Thyroid gland (tissue), 4 donors: ENCODE data around the gene EXD3. TPM values are rescaled to one million over a fixed set of nuclear protein-coding genes. Genes with fewer than 3 reads are reported as not detected.

Source experiments
- DNase-seq, 2 donors: peaks; one replicate each; pipeline ENCODE4 v3.0.0-alpha.2; 2019
- H3K27ac ChIP-seq, 3 donors: fragments of 200-600 bp; sonication (generic); 1 replicate in 2 of 3; 2 replicates in 1 of 3; pipeline ENCODE4 v1.5.1; 2016 to 2019; ENCODE audit warnings: mild to moderate bottlenecking in 1 of 3, moderate library complexity in 1 of 3
- H3K27me3 ChIP-seq: fragments of 200-600 bp; sonication (generic); one replicate; pipeline ENCODE4 v1.5.1; 2019
- H3K36me3 ChIP-seq, 2 donors: fragments of 200-600 bp; sonication (generic); one replicate each; pipeline ENCODE4 v1.5.1; 2016 to 2019
- H3K4me1 ChIP-seq, 2 donors: fragments of 200-600 bp; sonication (generic); one replicate each; pipeline ENCODE4 v1.5.1; 2017 to 2019
- H3K4me3 ChIP-seq, 3 donors: fragments of 200-600 bp; sonication (generic); replicated peaks in 1 of 3; 1 replicate in 2 of 3; 2 replicates in 1 of 3; pipeline ENCODE4 v1.5.1; 2016; ENCODE audit warnings: mild to moderate bottlenecking in 1 of 3
- H3K9me3 ChIP-seq: fragments of 200-600 bp; sonication (generic); one replicate; pipeline ENCODE4 v1.5.1; 2017
- POLR2A ChIP-seq, 2 donors: fragments of 450-650 bp; IDR thresholded peaks; one replicate each; pipeline ENCODE4 v1.6.1; 2017; ENCODE audit warnings: antibody characterized with exemption in 2 of 2, mild to moderate bottlenecking in 2 of 2, moderate library complexity in 1 of 2
- WGBS, 2 donors: methylation state at CpG; one replicate each; pipeline ENCODE4 v1.1.5; 2017; 5-methylcytosine and 5-hydroxymethylcytosine counted together
- intact Hi-C: fragments of 100-400 bp; cut with DNase I; formaldehyde crosslinking; loops from one replicate; pipeline ENCODE4 v1.15.1; 2023
- total RNA-seq, 4 donors: library from RNA; depleted of rRNA; stranded (reverse); fragments of >200 nt; gene quantifications; one replicate each; pipeline ENCODE4 v1.2.3, GENCODE V29; 2016
- TF ChIP-seq, protein P1 (sequence below), 6 experiments: fragments of 200-600 bp in 3 of 6; fragments of 450-650 bp in 3 of 6; sonication (generic) in 3 of 6; IDR thresholded peaks; one replicate each; pipeline ENCODE4 v1.5.1; 2016 to 2019; ENCODE audit warnings: antibody characterized with exemption in 6 of 6, mild to moderate bottlenecking in 2 of 6, inconsistent platforms in 1 of 6, moderate library complexity in 1 of 6

Gene EXD3
- total RNA-seq, 4 donors from 2014 or later = 13.0 to 32.0 (median 26.6) TPM

DNA sequence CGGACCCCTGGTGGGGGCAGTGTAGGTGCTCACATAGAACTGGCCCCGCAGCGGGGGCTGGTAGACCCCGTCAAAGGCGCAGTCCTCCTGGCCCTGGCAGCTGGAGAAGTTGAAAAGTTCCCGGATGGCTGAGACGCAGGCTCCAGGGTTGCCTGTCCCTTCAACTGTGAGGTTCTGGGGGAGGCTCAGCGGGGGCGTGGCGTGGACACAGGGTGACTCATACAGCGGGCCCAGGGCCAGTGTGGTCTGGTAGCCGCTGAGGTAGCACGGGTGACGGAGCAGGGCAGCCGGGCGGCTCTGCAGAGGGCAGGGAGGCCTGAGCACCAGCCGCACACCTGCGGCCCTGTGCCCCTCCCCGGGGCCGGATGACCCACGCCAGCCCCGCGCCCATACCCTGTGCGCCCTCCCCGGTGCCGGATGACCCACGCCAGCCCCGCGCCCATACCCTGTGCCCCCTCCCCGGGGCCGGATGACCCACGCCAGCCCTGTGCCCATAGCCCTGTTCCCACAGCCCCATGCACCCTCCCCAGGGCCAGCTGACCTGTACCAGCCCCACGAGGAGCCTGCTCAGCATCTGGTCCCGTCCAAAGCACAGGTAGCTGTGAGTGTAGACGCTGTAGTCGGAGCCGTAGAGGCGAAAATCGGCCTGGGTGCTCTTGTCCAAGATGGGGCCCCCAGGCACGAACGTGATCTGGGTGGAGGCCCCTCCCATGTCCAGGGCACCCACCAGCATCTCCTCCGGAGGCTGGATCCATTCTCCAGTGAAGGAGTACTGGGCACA is 13.2 kb upstream of the EXD3 start:
- DNase-seq = peak; percentile 74 to 85
- no peaks in the 10 kb centered on the region for H3K36me3 ChIP-seq
- peak overlapping the region in 1 of 3 donors; percentile 56 for H3K27ac ChIP-seq
- no peaks in the 10 kb centered on the region for H3K9me3 ChIP-seq
- no peaks in the 10 kb centered on the region for H3K27me3 ChIP-seq
- WGBS, 2 donors = 65 to 74% methylated on average over 12 to 31 of the region's 42 CpGs
- peaks cover 0 to 27% of the 10 kb centered on the region in 2 donors for H3K4me1 ChIP-seq
- no peak overlapping the region for H3K4me3 ChIP-seq
- intact Hi-C loops = no loop called here
- TF ChIP-seq POLR2A (IDR thresholded peaks at IDR 0.05) = no peak
- TF ChIP-seq, protein P1, sequence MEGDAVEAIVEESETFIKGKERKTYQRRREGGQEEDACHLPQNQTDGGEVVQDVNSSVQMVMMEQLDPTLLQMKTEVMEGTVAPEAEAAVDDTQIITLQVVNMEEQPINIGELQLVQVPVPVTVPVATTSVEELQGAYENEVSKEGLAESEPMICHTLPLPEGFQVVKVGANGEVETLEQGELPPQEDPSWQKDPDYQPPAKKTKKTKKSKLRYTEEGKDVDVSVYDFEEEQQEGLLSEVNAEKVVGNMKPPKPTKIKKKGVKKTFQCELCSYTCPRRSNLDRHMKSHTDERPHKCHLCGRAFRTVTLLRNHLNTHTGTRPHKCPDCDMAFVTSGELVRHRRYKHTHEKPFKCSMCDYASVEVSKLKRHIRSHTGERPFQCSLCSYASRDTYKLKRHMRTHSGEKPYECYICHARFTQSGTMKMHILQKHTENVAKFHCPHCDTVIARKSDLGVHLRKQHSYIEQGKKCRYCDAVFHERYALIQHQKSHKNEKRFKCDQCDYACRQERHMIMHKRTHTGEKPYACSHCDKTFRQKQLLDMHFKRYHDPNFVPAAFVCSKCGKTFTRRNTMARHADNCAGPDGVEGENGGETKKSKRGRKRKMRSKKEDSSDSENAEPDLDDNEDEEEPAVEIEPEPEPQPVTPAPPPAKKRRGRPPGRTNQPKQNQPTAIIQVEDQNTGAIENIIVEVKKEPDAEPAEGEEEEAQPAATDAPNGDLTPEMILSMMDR (IDR thresholded peaks at IDR 0.05) = no peak

DNA sequence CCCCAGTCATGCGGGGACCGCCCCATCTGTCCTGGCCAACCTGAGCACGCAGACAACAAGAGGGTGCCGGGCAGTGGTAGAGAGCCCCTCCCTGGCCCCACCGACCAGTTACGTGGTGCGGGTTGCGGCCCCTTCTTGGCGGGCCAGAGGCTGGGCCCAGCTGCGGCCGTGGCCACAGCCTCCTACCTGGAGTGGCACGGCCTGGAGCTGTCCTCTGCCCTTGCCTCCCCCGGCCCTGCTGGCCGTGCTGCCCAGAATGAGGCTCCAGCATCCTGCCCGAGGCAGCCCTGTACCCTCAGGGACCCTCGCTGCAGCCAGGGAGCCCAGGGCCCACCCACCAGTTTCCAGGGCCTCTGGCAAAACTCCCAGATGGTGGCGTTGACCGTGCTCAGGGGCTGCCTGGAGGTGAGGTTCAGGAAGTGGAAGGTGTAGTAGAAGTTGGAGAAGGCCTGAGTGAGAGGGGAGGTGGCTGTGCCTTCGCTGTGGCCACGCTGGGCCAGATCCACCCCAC is 12.5 kb upstream of the EXD3 start:
- Histone ChIP-seq H3K27me3 (no peaks in the 10 kb centered on the region), H3K36me3 (no peaks in the 10 kb centered on the region), H3K27ac (peak overlapping the region in 1 of 3 donors; percentile 56), H3K4me1 (peaks cover 0 to 27% of the 10 kb centered on the region in 2 donors), H3K4me3 (no peak overlapping the region), H3K9me3 (no peaks in the 10 kb centered on the region)
- 56 to 64% methylated on average over 7 to 8 of the region's 20 CpGs for WGBS, 2 donors
- no peak for TF ChIP-seq POLR2A (IDR thresholded peaks at IDR 0.05)
- TF ChIP-seq, protein P1 (IDR thresholded peaks at IDR 0.05) = no peak
- intact Hi-C loops = no loop called here
- DNase-seq = no peak

DNA sequence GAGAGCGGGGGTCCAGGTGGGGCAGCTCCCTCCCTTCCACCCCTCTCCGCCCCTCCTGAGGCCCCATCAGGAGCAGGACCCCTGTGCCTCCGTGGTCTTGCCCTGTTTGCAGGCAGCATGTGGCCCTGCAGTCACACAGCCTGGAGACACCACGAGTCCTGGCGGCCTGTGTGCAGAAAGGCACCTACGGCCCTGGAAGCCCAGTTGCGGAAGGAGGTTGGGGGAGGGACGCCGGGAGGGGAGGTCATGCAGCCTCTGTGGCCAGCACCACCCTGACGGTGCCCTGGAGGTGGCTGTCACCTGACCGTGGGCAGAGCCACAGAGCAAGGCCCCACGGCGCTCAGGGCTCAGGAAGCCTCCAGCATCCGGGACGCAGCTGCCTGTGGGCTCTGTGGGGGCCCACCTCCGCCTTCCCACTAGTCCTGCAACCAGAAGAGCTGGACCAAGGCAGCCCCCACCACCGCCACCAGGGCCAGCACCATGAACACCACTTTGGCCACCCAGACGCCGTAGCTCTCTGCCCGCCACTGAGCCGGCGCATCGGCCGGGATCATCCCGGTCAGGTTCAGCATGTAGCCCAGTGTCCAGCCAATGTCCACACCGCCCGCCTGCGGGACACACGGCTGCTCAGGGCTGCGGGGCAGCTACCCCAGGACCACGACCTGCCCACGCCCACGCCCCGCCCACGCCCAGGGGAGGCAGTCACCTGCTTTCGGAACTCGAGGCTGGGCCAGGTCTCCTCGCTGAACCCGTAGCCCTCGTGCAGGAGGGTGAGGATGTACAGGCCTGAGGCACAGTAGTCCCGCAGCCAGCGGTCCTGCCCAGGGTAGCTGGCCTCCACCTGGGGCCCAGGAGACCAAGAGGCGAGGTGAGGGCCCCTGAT is 11.8 kb upstream of the EXD3 start:
- H3K27ac ChIP-seq = no peak overlapping the region
- H3K9me3 ChIP-seq = no peaks in the 10 kb centered on the region
- TF ChIP-seq, protein P1 (IDR thresholded peaks at IDR 0.05) = no peak
- TF ChIP-seq POLR2A (IDR thresholded peaks at IDR 0.05) = no peak
- H3K4me3 ChIP-seq = no peak overlapping the region
- peaks cover 0 to 27% of the 10 kb centered on the region in 2 donors for H3K4me1 ChIP-seq
- WGBS, 2 donors = 85 to 92% methylated on average over 20 to 23 of the region's 43 CpGs
- no peaks in the 10 kb centered on the region for H3K36me3 ChIP-seq
- no peaks in the 10 kb centered on the region for H3K27me3 ChIP-seq
- DNase-seq = no peak
- intact Hi-C loops = no loop called here

DNA sequence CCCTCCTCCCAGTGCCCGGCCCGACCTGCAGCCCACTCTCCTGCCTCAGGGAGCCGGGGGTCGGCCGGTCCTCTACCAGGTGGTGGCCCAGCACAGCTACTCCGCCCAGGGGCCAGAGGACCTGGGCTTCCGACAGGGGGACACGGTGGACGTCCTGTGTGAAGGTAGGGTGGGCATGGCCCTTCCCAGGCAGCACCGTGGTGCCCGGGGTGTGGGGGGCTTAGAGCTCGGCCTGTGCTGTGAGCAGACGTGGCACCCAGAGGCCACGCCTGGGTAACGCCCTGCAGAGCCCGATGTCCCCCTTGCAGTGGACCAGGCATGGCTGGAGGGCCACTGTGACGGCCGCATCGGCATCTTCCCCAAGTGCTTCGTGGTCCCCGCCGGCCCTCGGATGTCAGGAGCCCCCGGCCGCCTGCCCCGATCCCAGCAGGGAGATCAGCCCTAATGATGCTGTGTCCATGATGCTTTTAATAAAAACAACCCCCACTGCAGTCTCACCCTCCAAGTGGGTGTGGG is 11.0 kb upstream of the EXD3 start:
- no peak overlapping the region for H3K4me3 ChIP-seq
- 88 to 93% methylated on average over 3 to 9 of the region's 26 CpGs for WGBS, 2 donors
- no peak for TF ChIP-seq POLR2A (IDR thresholded peaks at IDR 0.05)
- TF ChIP-seq, protein P1 (IDR thresholded peaks at IDR 0.05) = no peak
- no peaks in the 10 kb centered on the region for H3K27me3 ChIP-seq
- intact Hi-C loops = no loop called here
- H3K36me3 ChIP-seq = no peaks in the 10 kb centered on the region
- no peaks in the 10 kb centered on the region for H3K9me3 ChIP-seq
- H3K27ac ChIP-seq = no peak overlapping the region
- no peak for DNase-seq
- peaks cover 0 to 27% of the 10 kb centered on the region in 2 donors for H3K4me1 ChIP-seq
